ENCODE results near the gene ATXN7L1. TPM values are rescaled to one million over a fixed set of nuclear protein-coding genes. Genes with fewer than 3 reads are reported as not detected.

The ATXN7L1 gene
- total and polyA plus RNA-seq, 8 donors: 2.3 to 9.3 (median 5.0) TPM

DNA sequence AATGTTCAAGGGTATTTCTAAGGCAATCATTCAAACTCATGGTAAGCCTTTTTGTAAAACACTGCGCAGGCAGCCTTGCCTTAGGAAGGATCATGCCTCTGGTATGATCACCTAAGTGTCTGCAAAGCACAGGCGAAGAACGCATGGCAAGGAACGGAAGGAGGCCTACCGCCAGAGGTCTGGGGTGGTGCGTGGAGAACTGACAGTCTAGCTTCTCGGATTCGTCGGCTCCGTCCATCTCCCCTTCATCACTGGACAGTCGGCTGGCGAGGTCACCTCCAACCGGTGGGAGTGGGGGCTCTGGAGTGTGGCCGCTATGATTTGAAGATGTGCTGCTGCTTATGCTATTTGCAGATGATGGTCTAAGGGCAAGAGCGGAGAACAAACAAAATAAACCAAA lies 252.5 kb downstream of the ATXN7L1 start:
- WGBS, 2 donors: 96 to 98% methylated on average over 15 of the region's 15 CpGs
- H3K36me3 ChIP-seq: no peaks in the 10 kb centered on the region
- H3K27ac ChIP-seq: no peak overlapping the region
- no peaks in the 10 kb centered on the region for H3K27me3 ChIP-seq
- TF ChIP-seq, protein P1, sequence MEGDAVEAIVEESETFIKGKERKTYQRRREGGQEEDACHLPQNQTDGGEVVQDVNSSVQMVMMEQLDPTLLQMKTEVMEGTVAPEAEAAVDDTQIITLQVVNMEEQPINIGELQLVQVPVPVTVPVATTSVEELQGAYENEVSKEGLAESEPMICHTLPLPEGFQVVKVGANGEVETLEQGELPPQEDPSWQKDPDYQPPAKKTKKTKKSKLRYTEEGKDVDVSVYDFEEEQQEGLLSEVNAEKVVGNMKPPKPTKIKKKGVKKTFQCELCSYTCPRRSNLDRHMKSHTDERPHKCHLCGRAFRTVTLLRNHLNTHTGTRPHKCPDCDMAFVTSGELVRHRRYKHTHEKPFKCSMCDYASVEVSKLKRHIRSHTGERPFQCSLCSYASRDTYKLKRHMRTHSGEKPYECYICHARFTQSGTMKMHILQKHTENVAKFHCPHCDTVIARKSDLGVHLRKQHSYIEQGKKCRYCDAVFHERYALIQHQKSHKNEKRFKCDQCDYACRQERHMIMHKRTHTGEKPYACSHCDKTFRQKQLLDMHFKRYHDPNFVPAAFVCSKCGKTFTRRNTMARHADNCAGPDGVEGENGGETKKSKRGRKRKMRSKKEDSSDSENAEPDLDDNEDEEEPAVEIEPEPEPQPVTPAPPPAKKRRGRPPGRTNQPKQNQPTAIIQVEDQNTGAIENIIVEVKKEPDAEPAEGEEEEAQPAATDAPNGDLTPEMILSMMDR (IDR thresholded peaks at IDR 0.05): no peak
- H3K9me3 ChIP-seq: no peaks in the 10 kb centered on the region
- DNase-seq: no peak
- H3K4me1 ChIP-seq: no peaks in the 10 kb centered on the region
- no peak for FAIRE-seq
- no peak for ATAC-seq
- H3K4me3 ChIP-seq: no peak overlapping the region
- intact Hi-C loops (cut with DNase I): no loop called here

DNA sequence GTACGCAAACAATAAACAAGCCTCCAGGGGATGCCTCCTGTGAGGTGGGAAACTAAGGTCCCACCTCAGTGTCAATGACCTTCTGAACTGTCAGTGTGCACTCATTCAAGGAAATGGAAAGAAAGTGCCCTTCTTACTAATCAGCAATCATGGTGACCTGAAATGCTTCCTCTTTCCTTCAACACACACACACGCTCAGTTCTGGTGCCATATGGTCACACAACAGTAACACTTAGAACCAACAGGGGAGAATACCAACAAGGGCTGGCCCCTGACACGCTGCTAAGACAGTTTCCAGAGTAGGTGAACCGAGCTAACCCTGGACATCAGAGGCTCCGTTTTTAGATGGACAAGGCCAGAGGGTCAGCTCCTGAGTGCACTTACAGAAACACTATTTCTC lies 253.0 kb downstream of the ATXN7L1 start:
- no peak overlapping the region for H3K4me3 ChIP-seq
- no peaks in the 10 kb centered on the region for H3K27me3 ChIP-seq
- WGBS, 2 donors: 88% methylated on average over 5 of the region's 5 CpGs
- H3K9me3 ChIP-seq: no peaks in the 10 kb centered on the region
- no peaks in the 10 kb centered on the region for H3K4me1 ChIP-seq
- intact Hi-C loops (cut with DNase I): no loop called here
- ATAC-seq (no peak), DNase-seq (no peak), FAIRE-seq (no peak)
- TF ChIP-seq, protein P1 (IDR thresholded peaks at IDR 0.05): no peak
- no peaks in the 10 kb centered on the region for H3K36me3 ChIP-seq
- H3K27ac ChIP-seq: no peak overlapping the region

DNA sequence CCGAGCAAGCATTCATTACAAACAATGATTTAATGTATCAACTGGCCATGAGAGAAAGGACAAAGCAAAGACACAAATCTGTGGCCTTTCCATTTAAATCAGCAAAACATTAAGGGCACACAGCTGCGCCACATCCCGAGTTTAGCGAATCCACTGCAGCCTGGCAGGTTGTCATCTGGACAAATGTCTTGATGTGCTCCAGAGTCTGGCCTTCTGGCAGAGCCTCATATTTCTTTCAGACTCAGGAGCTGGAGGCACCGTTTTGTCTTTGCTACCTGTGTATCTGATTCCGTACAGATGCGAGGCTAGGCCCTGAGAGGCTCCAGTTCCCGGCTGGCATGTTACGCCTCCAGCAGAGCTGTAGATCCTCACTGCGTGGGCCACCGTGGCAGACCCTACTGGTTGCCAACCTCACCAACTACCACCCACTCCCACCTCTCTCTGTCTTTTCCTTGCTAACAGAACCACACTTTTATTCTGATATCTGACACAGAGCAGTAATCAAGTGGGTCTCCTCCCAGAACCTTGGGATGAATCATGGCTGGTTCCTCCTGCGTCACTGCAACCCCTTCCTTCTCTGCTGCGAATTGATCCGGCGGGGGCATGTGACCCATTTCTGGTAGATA lies 254.2 kb downstream of the ATXN7L1 start:
- H3K9me3 ChIP-seq: no peaks in the 10 kb centered on the region
- no peaks in the 10 kb centered on the region for H3K27me3 ChIP-seq
- H3K4me1 ChIP-seq: no peaks in the 10 kb centered on the region
- intact Hi-C loops (cut with DNase I): no loop called here
- no peak overlapping the region for H3K27ac ChIP-seq
- H3K4me3 ChIP-seq: no peak overlapping the region
- TF ChIP-seq, protein P1 (IDR thresholded peaks at IDR 0.05): no peak
- 92% methylated on average over 15 of the region's 15 CpGs for WGBS, 2 donors
- ATAC-seq (no peak), FAIRE-seq (no peak), DNase-seq (no peak)
- H3K36me3 ChIP-seq: no peaks in the 10 kb centered on the region

DNA sequence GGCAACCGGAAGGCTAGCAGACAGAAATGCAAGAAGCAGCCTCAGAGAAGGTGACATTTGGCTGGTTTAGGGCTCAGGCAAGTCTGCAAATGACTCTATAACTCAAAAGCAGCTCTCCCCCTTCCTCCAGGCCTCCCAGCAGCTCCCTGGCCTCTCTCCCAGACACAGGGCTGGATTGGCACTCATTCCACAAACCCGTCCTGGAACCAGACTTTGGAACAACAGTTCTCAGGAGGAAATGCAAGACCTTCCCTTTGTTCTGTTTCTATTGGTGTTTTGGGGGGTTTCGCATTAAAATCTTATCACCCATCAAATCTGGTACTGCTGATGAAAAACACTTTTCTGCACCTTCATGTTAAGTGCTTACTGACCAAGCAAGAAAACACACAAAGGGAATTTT lies 254.8 kb downstream of the ATXN7L1 start:
- ATAC-seq: no peak
- FAIRE-seq: no peak
- no peak for DNase-seq

DNA sequence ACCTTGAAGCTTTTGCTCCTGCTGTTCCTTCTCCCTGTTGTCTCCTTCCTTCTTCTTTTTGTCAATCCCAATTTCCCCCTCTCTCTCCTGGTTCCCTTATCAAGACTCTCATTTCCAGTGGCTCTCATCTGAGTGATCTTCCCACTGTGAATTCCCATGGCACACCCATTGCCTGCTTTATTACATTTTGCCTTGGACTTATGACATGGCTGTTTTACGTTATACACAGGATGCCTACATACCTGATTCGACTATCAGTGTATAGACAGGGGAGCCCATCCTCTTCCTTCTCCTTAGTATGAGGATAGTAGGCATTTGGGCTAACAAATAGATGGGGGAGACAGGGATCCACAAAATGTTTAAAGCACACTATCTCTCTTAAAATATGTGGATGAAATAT lies 255.2 kb downstream of the ATXN7L1 start:
- ATAC-seq: no peak
- Histone ChIP-seq H3K27me3 (no peaks in the 10 kb centered on the region), H3K9me3 (no peaks in the 10 kb centered on the region), H3K27ac (no peak overlapping the region), H3K36me3 (peaks cover 0 to 2% (median 0%) of the 10 kb centered on the region in 3 donors), H3K4me3 (no peak overlapping the region), H3K4me1 (no peaks in the 10 kb centered on the region)
- intact Hi-C loops (cut with DNase I): no loop called here
- FAIRE-seq: no peak
- TF ChIP-seq, protein P1 (IDR thresholded peaks at IDR 0.05): no peak
- no peak for DNase-seq
- WGBS, 2 donors: 41 to 47% methylated on average over 2 of the region's 2 CpGs

More for the DNA sequence above, 254.8 kb downstream of the ATXN7L1 start:
- Histone ChIP-seq H3K36me3 (no peaks in the 10 kb centered on the region), H3K27ac (no peak overlapping the region), H3K4me3 (no peak overlapping the region), H3K4me1 (no peaks in the 10 kb centered on the region), H3K9me3 (no peaks in the 10 kb centered on the region), H3K27me3 (no peaks in the 10 kb centered on the region)
- 70 to 75% methylated on average over 3 of the region's 3 CpGs for WGBS, 2 donors
- TF ChIP-seq, protein P1 (IDR thresholded peaks at IDR 0.05): no peak
- intact Hi-C loops (cut with DNase I): no loop called here
